ENCODE measurements around the gene PSMB10.

Gene PSMB10

GRCh38 chr16:67909056-67909742 lies 27.5 kb downstream of the PSMB10 start:
- Histone ChIP-seq H3K36me3 (ENCODE audit: control insufficient read depth in 2 of 2, insufficient read depth in 2 of 2, low read length in 2 of 2) (peaks cover 23 to 25% of the 10 kb centered on the region in 2 donors), H3K9me3 (ENCODE audit: control insufficient read depth in 2 of 2, low read length in 2 of 2) (no peaks in the 10 kb centered on the region), H3K27me3 (ENCODE audit: control insufficient read depth in 1 of 2, insufficient read depth in 2 of 2, low read length in 2 of 2) (no peaks in the 10 kb centered on the region), H3K4me1 (ENCODE audit: control insufficient read depth, insufficient read depth, low read length) (no peaks in the 10 kb centered on the region), H3K27ac (ENCODE audit: low read length) (no peak overlapping the region), H3K9ac (ENCODE audit: low read length in 2 of 2) (no peak overlapping the region), H3K4me3 (ENCODE audit: low read length in 2 of 2) (no peak overlapping the region)

GRCh38 chr16:67907397-67908180 lies 29.1 kb downstream of the PSMB10 start:
- H3K36me3 ChIP-seq (ENCODE audit: control insufficient read depth in 2 of 2, insufficient read depth in 2 of 2, low read length in 2 of 2): peaks cover 25% of the 10 kb centered on the region in 2 donors
- H3K4me1 ChIP-seq (ENCODE audit: control insufficient read depth, insufficient read depth, low read length): no peaks in the 10 kb centered on the region
- H3K4me3 ChIP-seq (ENCODE audit: low read length in 2 of 2): no peak overlapping the region
- H3K27me3 ChIP-seq (ENCODE audit: control insufficient read depth in 1 of 2, insufficient read depth in 2 of 2, low read length in 2 of 2): no peaks in the 10 kb centered on the region
- H3K27ac ChIP-seq (ENCODE audit: low read length): no peak overlapping the region
- no peaks in the 10 kb centered on the region for H3K9me3 ChIP-seq (ENCODE audit: control insufficient read depth in 2 of 2, low read length in 2 of 2)
- no peak overlapping the region for H3K9ac ChIP-seq (ENCODE audit: low read length in 2 of 2)

GRCh38 chr16:67902831-67903230 lies 33.8 kb downstream of the PSMB10 start:
- Histone ChIP-seq H3K9ac (ENCODE audit: low read length in 2 of 2) (no peak overlapping the region), H3K4me3 (ENCODE audit: low read length in 2 of 2) (no peak overlapping the region), H3K9me3 (ENCODE audit: control insufficient read depth in 2 of 2, low read length in 2 of 2) (no peaks in the 10 kb centered on the region), H3K4me1 (ENCODE audit: control insufficient read depth, insufficient read depth, low read length) (no peaks in the 10 kb centered on the region), H3K27ac (ENCODE audit: low read length) (no peak overlapping the region), H3K36me3 (ENCODE audit: control insufficient read depth in 2 of 2, insufficient read depth in 2 of 2, low read length in 2 of 2) (peaks cover 0 to 3% of the 10 kb centered on the region in 2 donors), H3K27me3 (ENCODE audit: control insufficient read depth in 1 of 2, insufficient read depth in 2 of 2, low read length in 2 of 2) (no peaks in the 10 kb centered on the region)

- no peak overlapping the region for H3K27ac ChIP-seq (ENCODE audit: low read length)
- H3K4me1 ChIP-seq (ENCODE audit: control insufficient read depth, insufficient read depth, low read length): peaks cover 5% of the 10 kb centered on the region
- no peaks in the 10 kb centered on the region for H3K27me3 ChIP-seq (ENCODE audit: control insufficient read depth in 1 of 2, insufficient read depth in 2 of 2, low read length in 2 of 2)
- H3K36me3 ChIP-seq (ENCODE audit: control insufficient read depth in 2 of 2, insufficient read depth in 2 of 2, low read length in 2 of 2): peaks cover 0 to 3% of the 10 kb centered on the region in 2 donors
- no peaks in the 10 kb centered on the region for H3K9me3 ChIP-seq (ENCODE audit: control insufficient read depth in 2 of 2, low read length in 2 of 2)
- no peak overlapping the region for H3K4me3 ChIP-seq (ENCODE audit: low read length in 2 of 2)
- H3K9ac ChIP-seq (ENCODE audit: low read length in 2 of 2): no peak overlapping the region
These were observed 34.9 kb downstream of the PSMB10 start for GRCh38 chr16:67901734-67902133.

- H3K4me1 ChIP-seq (ENCODE audit: control insufficient read depth, insufficient read depth, low read length): peaks cover 28% of the 10 kb centered on the region
- H3K9ac ChIP-seq (ENCODE audit: low read length in 2 of 2): peak overlapping the region in 1 of 2 donors; percentile 6
- no peaks in the 10 kb centered on the region for H3K9me3 ChIP-seq (ENCODE audit: control insufficient read depth in 2 of 2, low read length in 2 of 2)
- no peak overlapping the region for H3K27ac ChIP-seq (ENCODE audit: low read length)
- no peaks in the 10 kb centered on the region for H3K36me3 ChIP-seq (ENCODE audit: control insufficient read depth in 2 of 2, insufficient read depth in 2 of 2, low read length in 2 of 2)
- no peaks in the 10 kb centered on the region for H3K27me3 ChIP-seq (ENCODE audit: control insufficient read depth in 1 of 2, insufficient read depth in 2 of 2, low read length in 2 of 2)
- no peak overlapping the region for H3K4me3 ChIP-seq (ENCODE audit: low read length in 2 of 2)
These were observed 39.4 kb downstream of the PSMB10 start for GRCh38 chr16:67897231-67897630.

- Histone ChIP-seq H3K27me3 (ENCODE audit: control insufficient read depth in 1 of 2, insufficient read depth in 2 of 2, low read length in 2 of 2) (no peaks in the 10 kb centered on the region), H3K9ac (ENCODE audit: low read length in 2 of 2) (peak overlapping the region; percentile 96 to 99), H3K27ac (ENCODE audit: low read length) (peak overlapping the region; percentile 90), H3K4me3 (ENCODE audit: low read length in 2 of 2) (peak overlapping the region; percentile 75 to 96), H3K9me3 (ENCODE audit: control insufficient read depth in 2 of 2, low read length in 2 of 2) (no peaks in the 10 kb centered on the region), H3K4me1 (ENCODE audit: control insufficient read depth, insufficient read depth, low read length) (peaks cover 30% of the 10 kb centered on the region), H3K36me3 (ENCODE audit: control insufficient read depth in 2 of 2, insufficient read depth in 2 of 2, low read length in 2 of 2) (no peaks in the 10 kb centered on the region)
These were observed 42.8 kb downstream of the PSMB10 start for GRCh38 chr16:67893743-67894399.

GRCh38 chr16:67892899-67893742 lies 43.5 kb downstream of the PSMB10 start, which contains the start of gene PSKH1:
Gene PSKH1 (plus strand): TSS chr16:67893254. CDS start chr16:67908750, 15,496 bp downstream.
- peaks cover 30% of the 10 kb centered on the region for H3K4me1 ChIP-seq (ENCODE audit: control insufficient read depth, insufficient read depth, low read length)
- H3K9me3 ChIP-seq (ENCODE audit: control insufficient read depth in 2 of 2, low read length in 2 of 2): no peaks in the 10 kb centered on the region
- peak within 1 kb of the TSS; percentile 90 for H3K27ac ChIP-seq (ENCODE audit: low read length)
- no peaks in the 10 kb centered on the region for H3K27me3 ChIP-seq (ENCODE audit: control insufficient read depth in 1 of 2, insufficient read depth in 2 of 2, low read length in 2 of 2)
- H3K4me3 ChIP-seq (ENCODE audit: low read length in 2 of 2): peak within 1 kb of the TSS; percentile 87 to 96
- peak within 1 kb of the TSS; percentile 96 to 99 for H3K9ac ChIP-seq (ENCODE audit: low read length in 2 of 2)
- no peaks in the 10 kb centered on the region for H3K36me3 ChIP-seq (ENCODE audit: control insufficient read depth in 2 of 2, insufficient read depth in 2 of 2, low read length in 2 of 2)

- H3K36me3 ChIP-seq (ENCODE audit: control insufficient read depth in 2 of 2, insufficient read depth in 2 of 2, low read length in 2 of 2): no peaks in the 10 kb centered on the region
- no peaks in the 10 kb centered on the region for H3K9me3 ChIP-seq (ENCODE audit: control insufficient read depth in 2 of 2, low read length in 2 of 2)
- H3K4me1 ChIP-seq (ENCODE audit: control insufficient read depth, insufficient read depth, low read length): peaks cover 29% of the 10 kb centered on the region
- H3K27ac ChIP-seq (ENCODE audit: low read length): peak overlapping the region; percentile 55
- peak overlapping the region; percentile 75 to 79 for H3K9ac ChIP-seq (ENCODE audit: low read length in 2 of 2)
- no peaks in the 10 kb centered on the region for H3K27me3 ChIP-seq (ENCODE audit: control insufficient read depth in 1 of 2, insufficient read depth in 2 of 2, low read length in 2 of 2)
- H3K4me3 ChIP-seq (ENCODE audit: low read length in 2 of 2): peak overlapping the region; percentile 76 to 87
These were observed 44.3 kb downstream of the PSMB10 start for GRCh38 chr16:67892375-67892774.

- H3K9me3 ChIP-seq (ENCODE audit: control insufficient read depth in 2 of 2, low read length in 2 of 2): no peaks in the 10 kb centered on the region
- no peak overlapping the region for H3K27ac ChIP-seq (ENCODE audit: low read length)
- no peak overlapping the region for H3K4me3 ChIP-seq (ENCODE audit: low read length in 2 of 2)
- no peaks in the 10 kb centered on the region for H3K27me3 ChIP-seq (ENCODE audit: control insufficient read depth in 1 of 2, insufficient read depth in 2 of 2, low read length in 2 of 2)
- H3K4me1 ChIP-seq (ENCODE audit: control insufficient read depth, insufficient read depth, low read length): peaks cover 21% of the 10 kb centered on the region
- H3K36me3 ChIP-seq (ENCODE audit: control insufficient read depth in 2 of 2, insufficient read depth in 2 of 2, low read length in 2 of 2): peaks cover 3% of the 10 kb centered on the region in 2 donors
- H3K9ac ChIP-seq (ENCODE audit: low read length in 2 of 2): no peak overlapping the region
These were observed 48.3 kb downstream of the PSMB10 start for GRCh38 chr16:67888331-67888730.

GRCh38 chr16:67886387-67886786 lies 50.3 kb downstream of the PSMB10 start:
- Histone ChIP-seq H3K36me3 (ENCODE audit: control insufficient read depth in 2 of 2, insufficient read depth in 2 of 2, low read length in 2 of 2) (peaks cover 23% of the 10 kb centered on the region in 2 donors), H3K9me3 (ENCODE audit: control insufficient read depth in 2 of 2, low read length in 2 of 2) (no peaks in the 10 kb centered on the region), H3K27me3 (ENCODE audit: control insufficient read depth in 1 of 2, insufficient read depth in 2 of 2, low read length in 2 of 2) (no peaks in the 10 kb centered on the region), H3K9ac (ENCODE audit: low read length in 2 of 2) (no peak overlapping the region), H3K4me1 (ENCODE audit: control insufficient read depth, insufficient read depth, low read length) (peaks cover 15% of the 10 kb centered on the region), H3K4me3 (ENCODE audit: low read length in 2 of 2) (no peak overlapping the region), H3K27ac (ENCODE audit: low read length) (no peak overlapping the region)

Data from stomach smooth muscle (tissue), 2 donors.